ENCODE data around the gene HLA-DOA. TPM values are rescaled to one million over a fixed set of nuclear protein-coding genes. Genes with fewer than 3 reads are reported as not detected.

Gene HLA-DOA
- total RNA-seq, 3 donors from 2014 or later (not counting 1 experiment from before 2014, with no cell fraction given) = 1.2 to 4.3 (median 3.6) TPM

DNA sequence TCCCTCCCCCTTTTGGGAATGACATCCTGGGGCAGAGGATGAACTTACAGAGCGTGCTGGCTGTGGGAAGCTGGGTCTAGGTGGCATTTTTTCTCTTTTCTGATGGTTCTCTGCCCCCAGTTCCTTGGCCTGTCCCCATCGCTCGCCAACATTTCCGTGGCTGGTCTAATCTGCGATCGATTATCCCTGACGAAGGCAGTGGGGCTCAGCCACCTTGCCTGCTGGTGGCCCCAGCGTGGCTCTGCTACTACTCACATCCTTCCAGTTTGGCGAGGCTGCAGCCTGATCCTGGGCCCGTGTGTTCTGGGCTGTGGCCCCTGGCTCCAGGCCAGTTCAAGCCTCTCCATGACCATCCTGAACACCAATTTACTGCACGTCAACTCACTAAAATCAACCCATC is 6.4 kb upstream of the HLA-DOA start:
- no peaks in the 10 kb centered on the region for H3K27me3 ChIP-seq (ENCODE audit: control insufficient read depth, insufficient read depth, low read length)
- intact Hi-C loops (cut with micrococcal nuclease) = loop anchor here (5.0 kb wide), 1 partner anchor 132 kb away; no protein-coding TSS in a partner anchor
- H3K36me3 ChIP-seq (ENCODE audit: control insufficient read depth, insufficient read depth, low read length) = no peaks in the 10 kb centered on the region
- 87% methylated on average over 11 of the region's 11 CpGs for WGBS (ENCODE audit: insufficient coverage)
- no peak overlapping the region for H3K4me3 ChIP-seq (ENCODE audit: low read length)
- no peak overlapping the region for H3K27ac ChIP-seq (ENCODE audit: low read length)
- no peaks in the 10 kb centered on the region for H3K9me3 ChIP-seq (ENCODE audit: control insufficient read depth, insufficient read depth, low read length)
- Mint-ChIP-seq H3K27ac (no peak overlapping the region), H3K9me3 (no peaks in the 10 kb centered on the region), H3K4me1 (peaks cover 5 to 28% of the 10 kb centered on the region in 2 donors), H3K36me3 (no peaks in the 10 kb centered on the region), H3K4me3 (no peak overlapping the region), H3K27me3 (ENCODE audit: low read depth in 2 of 2) (peaks cover 15 to 32% of the 10 kb centered on the region in 2 donors)
- H3K4me1 ChIP-seq (ENCODE audit: control insufficient read depth, insufficient read depth, low read length) = peaks cover 24% of the 10 kb centered on the region
- no peak for ATAC-seq
- TF ChIP-seq, protein P1, sequence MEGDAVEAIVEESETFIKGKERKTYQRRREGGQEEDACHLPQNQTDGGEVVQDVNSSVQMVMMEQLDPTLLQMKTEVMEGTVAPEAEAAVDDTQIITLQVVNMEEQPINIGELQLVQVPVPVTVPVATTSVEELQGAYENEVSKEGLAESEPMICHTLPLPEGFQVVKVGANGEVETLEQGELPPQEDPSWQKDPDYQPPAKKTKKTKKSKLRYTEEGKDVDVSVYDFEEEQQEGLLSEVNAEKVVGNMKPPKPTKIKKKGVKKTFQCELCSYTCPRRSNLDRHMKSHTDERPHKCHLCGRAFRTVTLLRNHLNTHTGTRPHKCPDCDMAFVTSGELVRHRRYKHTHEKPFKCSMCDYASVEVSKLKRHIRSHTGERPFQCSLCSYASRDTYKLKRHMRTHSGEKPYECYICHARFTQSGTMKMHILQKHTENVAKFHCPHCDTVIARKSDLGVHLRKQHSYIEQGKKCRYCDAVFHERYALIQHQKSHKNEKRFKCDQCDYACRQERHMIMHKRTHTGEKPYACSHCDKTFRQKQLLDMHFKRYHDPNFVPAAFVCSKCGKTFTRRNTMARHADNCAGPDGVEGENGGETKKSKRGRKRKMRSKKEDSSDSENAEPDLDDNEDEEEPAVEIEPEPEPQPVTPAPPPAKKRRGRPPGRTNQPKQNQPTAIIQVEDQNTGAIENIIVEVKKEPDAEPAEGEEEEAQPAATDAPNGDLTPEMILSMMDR (IDR thresholded peaks at IDR 0.05) = no peak
- no peak for DNase-seq

DNA sequence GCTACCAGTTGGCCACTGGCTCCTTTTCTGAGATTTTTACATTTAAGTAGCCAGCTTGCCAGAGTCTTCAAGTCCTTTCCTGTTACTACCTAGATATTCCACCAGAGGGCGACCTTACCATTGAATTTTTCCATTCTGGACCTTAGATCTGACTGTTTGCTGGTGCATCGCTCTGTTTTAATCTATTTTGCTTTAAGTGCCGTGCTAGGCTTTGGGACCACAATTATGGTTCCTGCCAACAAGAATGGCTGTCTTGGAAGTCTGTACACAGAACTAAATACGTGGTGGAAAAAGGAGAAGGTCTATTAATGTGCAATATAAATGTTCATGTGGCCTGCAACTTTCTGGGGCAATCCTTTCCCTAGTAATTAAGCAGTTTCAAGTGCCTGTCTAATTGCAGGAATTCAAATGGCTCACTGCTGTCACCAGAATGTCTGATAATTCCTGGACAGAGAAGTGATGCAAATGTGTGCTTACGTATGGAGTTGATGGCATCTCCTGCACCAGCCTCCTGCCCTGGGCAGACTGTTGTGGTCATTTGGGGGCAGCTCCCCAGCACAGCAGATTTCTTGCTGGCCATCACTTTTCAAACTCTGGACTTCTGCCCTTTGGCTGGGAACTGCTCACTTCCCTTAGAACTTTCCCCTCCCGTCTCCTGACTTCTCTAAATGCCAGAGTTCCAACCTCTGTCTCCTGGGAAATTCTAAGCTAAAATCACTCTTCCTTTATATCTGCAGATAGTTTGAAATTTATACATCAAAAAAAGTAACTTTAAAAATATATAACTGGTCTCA is 5.6 kb upstream of the HLA-DOA start:
- Histone ChIP-seq H3K27ac (ENCODE audit: low read length) (no peak overlapping the region), H3K9me3 (ENCODE audit: control insufficient read depth, insufficient read depth, low read length) (no peaks in the 10 kb centered on the region), H3K36me3 (ENCODE audit: control insufficient read depth, insufficient read depth, low read length) (no peaks in the 10 kb centered on the region), H3K4me3 (ENCODE audit: low read length) (no peak overlapping the region), H3K27me3 (ENCODE audit: control insufficient read depth, insufficient read depth, low read length) (no peaks in the 10 kb centered on the region), H3K4me1 (ENCODE audit: control insufficient read depth, insufficient read depth, low read length) (peaks cover 20% of the 10 kb centered on the region)
- intact Hi-C loops (cut with micrococcal nuclease) = loop anchor here (1.0 to 5.0 kb wide), 3 partner anchors 67 to 233 kb away; no protein-coding TSS in a partner anchor
- H3K36me3 Mint-ChIP-seq = no peaks in the 10 kb centered on the region
- 32% methylated on average over 6 of the region's 6 CpGs for WGBS (ENCODE audit: insufficient coverage)
- H3K4me1 Mint-ChIP-seq = peaks cover 5 to 28% of the 10 kb centered on the region in 2 donors
- no peak overlapping the region for H3K27ac Mint-ChIP-seq
- ATAC-seq = peak; percentile 77 to 85 (median 79)
- peak in 1 of 2 donors; percentile 90 for DNase-seq
- TF ChIP-seq, protein P1 (IDR thresholded peaks at IDR 0.05) = peak; percentile 80
- H3K9me3 Mint-ChIP-seq = no peaks in the 10 kb centered on the region
- peaks cover 15 to 30% of the 10 kb centered on the region in 2 donors for H3K27me3 Mint-ChIP-seq (ENCODE audit: low read depth in 2 of 2)
- H3K4me3 Mint-ChIP-seq = no peak overlapping the region

DNA sequence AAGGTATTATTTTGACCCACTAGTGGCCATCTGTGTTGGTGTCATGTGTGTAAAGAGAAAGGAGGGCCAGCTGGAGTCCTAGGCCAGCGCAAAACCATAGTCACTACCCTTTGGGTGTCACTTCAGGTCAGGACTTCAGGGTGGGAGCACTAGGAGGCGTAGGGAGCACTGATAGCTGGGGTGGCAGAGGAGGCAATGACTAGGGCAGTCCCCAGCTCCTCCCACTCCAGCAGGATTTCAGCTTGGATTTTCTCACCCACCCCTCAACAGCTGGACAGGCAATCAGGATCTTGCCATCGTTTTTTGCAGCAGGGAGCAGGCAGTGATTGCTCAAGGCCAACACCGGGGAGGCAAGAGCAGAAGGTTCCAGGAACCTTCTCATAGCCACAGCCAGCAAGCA is 4.2 kb upstream of the HLA-DOA start:
- ATAC-seq = no peak
- TF ChIP-seq, protein P1 (IDR thresholded peaks at IDR 0.05) = no peak
- DNase-seq = no peak
- Histone ChIP-seq H3K27me3 (ENCODE audit: control insufficient read depth, insufficient read depth, low read length) (no peaks in the 10 kb centered on the region), H3K9me3 (ENCODE audit: control insufficient read depth, insufficient read depth, low read length) (no peaks in the 10 kb centered on the region), H3K36me3 (ENCODE audit: control insufficient read depth, insufficient read depth, low read length) (no peaks in the 10 kb centered on the region), H3K4me1 (ENCODE audit: control insufficient read depth, insufficient read depth, low read length) (peaks cover 20% of the 10 kb centered on the region), H3K4me3 (ENCODE audit: low read length) (no peak overlapping the region), H3K27ac (ENCODE audit: low read length) (no peak overlapping the region)
- H3K27ac Mint-ChIP-seq = no peak overlapping the region
- peaks cover 23 to 31% of the 10 kb centered on the region in 2 donors for H3K27me3 Mint-ChIP-seq (ENCODE audit: low read depth in 2 of 2)
- 66% methylated on average over 4 of the region's 4 CpGs for WGBS (ENCODE audit: insufficient coverage)
- intact Hi-C loops (cut with micrococcal nuclease) = loop anchor here (1.0 kb wide), 2 partner anchors 69 to 235 kb away; no protein-coding TSS in a partner anchor
- H3K4me3 Mint-ChIP-seq = no peak overlapping the region
- H3K4me1 Mint-ChIP-seq = peaks cover 15 to 24% of the 10 kb centered on the region in 2 donors
- H3K9me3 Mint-ChIP-seq = no peaks in the 10 kb centered on the region
- no peaks in the 10 kb centered on the region for H3K36me3 Mint-ChIP-seq
